ENCODE measurements around the gene SRPK1.

GRCh38 chr6:35922139-35922554, 1.2 kb upstream of the SRPK1 start:
- TF ChIP-seq EZH2 (optimal IDR thresholded peaks at IDR 0.05; ENCODE audit: low read depth, low read length) (no peak), CTCF (IDR thresholded peaks at IDR 0.05; ENCODE audit: low read length) (no peak), EZH2phosphoT487 (IDR thresholded peaks at IDR 0.05; ENCODE audit: low read length) (no peak)
